SIG-M5 treated with dmso at 0.1 percent for 504 hours (cell line): ENCODE results near the gene ZNF346.
"Not testable (repeated sequence)": the region's sequence is repeated elsewhere in the genome, so short reads cannot be mapped to it uniquely, and the experiment has no call there.

Source experiments
- DNase-seq: peaks from one replicate; lab custom pipeline; 2025; ENCODE audit not compliant: unreplicated experiment; lab: John Stamatoyannopoulos, UW

The ZNF346 gene

DNA sequence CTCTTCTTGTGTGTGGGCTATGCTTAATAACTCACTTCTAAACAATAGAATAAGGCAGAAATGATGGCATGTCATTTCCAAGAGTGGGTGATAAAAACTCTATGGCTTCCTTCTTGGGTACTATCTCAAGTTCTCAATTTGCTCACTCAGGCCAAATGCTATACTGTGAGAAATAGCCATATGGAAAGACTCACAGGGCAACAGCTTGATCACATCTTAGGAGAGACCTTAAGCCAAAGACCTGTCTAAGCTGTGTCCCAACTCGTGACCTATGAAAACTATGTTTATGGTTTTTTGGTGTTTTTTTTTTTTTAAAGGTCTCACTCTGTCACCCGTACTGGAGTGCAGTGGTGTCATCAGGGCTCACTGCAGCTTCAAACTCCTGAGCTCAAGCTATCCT is 13.8 kb upstream of the ZNF346 start:
- no peak for DNase-seq

- DNase-seq: no peak
Observed at GRCh38 chr5:177010153-177010552, 12.3 kb upstream of the ZNF346 start.

GRCh38 chr5:177015156-177015555 is 7.3 kb upstream of the ZNF346 start:
- DNase-seq: no peak

DNA sequence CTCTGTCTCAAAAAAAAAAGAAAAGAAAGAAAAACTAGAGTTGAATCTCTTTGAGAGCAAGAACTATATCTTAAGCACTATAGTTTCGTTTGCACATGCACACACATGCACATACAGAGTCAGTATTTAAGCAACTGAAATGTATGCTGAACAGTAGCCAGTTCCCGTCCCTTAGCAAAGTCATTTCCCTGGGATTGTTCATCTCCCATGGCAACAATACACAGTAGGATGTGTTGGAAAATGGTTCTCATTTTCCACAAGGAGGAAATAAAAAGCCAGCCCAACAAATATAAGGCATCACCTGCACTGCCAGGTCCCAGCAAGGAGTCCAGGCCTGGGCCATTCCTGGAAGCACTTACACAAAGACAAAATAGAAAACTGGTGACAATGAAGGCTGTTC is 4.2 kb upstream of the ZNF346 start:
- DNase-seq: no peak

DNA sequence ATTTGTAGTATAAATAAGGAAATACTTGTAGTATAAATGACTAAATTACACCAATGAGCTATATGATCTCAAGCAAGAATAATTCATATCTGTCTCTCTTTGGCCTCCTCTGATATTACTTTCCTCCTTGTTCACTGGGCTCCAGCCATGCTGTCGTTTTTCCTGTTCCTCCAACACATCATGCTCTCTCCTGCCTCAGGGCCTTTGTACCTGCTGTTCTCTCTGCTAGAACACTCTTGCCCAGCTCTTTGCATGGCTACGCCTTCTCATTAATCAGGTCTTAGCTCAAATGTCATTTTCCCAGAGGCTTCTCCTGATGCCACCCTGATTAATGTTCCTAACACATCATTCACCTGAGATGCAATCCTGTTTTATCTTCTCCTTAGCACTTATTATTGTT is 2.5 kb upstream of the ZNF346 start:
- no peak for DNase-seq

GRCh38 chr5:177023303-177023664 is 788 bp downstream of the ZNF346 start:
- DNase-seq: peak; percentile 26

GRCh38 chr5:177024559-177024958 is 2.1 kb downstream of the ZNF346 start:
- no peak for DNase-seq

DNA sequence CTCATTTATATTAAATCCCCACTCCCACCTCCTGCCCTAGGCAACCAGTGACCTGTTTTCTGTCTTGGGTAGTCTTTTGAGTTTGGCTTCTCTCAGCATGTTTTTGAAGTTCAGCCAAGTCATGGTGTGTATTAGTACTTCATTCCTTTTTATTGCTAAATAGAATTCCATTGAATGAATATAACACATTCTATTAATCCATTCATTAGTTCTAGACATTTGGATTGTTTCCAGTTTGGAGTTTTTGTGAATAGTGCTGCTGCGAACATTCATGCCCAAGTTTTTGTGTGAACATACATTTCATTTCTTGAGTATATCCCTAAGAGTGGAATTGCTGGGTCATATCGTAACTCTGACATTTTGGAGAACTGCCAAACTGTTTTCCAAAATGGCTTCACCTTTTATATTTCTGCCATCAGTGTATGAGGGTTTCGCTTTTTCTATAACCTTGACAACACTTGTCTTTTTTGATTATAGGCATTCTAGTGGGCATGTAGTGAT is 2.7 kb downstream of the ZNF346 start:
- DNase-seq: no peak

DNA sequence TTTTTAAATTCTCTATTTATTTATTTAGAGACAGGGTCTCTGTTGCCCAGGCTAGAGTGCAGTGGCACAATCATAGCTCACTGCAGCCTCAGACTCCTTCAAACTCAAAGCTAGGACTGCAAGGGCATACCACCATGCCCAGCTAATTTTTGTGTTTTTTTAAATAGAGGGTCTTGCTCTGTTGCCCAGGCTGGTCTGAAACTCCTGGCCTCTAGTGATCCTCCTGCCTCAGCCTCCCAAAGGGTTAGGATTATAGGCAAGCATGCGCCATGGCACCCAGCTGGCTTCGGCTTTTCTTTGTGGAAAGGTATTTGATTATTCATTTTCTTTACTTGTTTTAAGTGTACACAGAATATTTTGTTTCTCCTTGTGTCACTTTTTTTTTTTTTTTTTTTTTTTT is 5.2 kb downstream of the ZNF346 start:
- DNase-seq: no peak

GRCh38 chr5:177029498-177029897 is 7.0 kb downstream of the ZNF346 start:
- no peak for DNase-seq

DNA sequence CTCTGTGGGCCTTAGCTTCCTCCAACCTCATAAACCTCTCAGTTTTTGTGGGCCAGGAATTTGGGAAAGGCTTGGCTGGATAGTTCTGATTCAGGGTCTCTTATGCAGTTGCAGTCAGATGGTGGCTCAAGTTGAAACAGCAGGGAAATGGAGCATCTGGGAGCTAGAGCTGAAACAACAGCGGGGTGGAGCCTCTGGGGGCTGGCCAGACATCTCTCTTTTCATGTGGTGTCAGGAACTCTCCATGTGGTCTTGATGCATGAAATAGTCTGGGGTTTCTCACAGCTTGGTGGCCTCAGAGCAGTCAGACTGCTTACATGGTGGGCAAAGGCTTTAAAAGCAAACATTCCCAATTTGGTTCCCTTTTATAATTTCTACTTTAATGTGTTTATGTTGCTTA is 13.5 kb downstream of the ZNF346 start:
- no peak for DNase-seq

DNA sequence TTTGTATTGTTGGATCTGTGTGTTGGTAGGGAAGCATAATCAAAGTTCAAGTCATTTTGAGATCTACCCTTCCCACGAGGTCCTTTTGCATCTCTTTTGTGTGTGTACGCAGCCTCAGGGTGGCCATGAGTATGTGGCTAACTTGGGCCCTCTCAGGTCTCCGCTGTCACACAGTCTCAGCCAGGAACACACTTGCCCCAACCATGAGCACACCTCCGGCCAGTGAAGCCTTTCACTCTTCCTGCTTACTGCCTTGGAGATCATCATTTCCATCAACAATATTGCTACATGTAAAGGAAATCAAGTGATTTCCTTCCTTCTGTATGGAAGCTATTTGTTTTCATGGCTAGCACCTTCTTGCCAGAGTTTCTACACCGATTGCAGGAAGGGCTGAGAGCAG is 13.9 kb downstream of the ZNF346 start:
- DNase-seq: no peak

- DNase-seq: no peak
Observed at GRCh38 chr5:177036921-177037320, 14.4 kb downstream of the ZNF346 start.

DNA sequence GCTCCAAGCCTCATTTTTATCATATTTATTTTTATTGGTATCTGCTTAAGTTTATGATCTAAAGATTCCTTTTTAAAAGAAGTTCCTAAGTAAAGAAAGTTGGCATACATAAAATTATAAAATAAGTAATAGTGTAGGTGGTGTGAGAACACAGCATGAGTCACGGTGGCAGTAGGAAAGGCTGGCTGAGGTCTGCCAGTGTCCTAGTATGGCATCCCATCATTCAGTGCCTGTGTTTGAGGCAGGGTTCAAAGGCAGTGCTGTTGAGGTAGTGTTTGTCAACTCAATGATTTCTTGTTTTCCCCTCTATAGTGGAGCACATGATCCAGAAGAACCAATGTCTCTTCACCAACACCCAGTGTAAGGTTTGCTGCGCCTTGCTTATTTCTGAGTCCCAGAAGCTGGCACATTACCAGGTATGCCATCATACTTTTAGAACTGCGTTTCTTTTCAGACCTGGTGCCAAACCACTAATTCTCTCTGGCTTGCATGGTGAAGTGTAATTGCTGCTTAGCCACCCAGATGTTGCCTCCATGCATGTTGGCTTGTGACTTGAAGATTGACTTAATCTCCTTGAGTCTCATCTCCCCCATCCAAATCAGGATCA is 18.4 kb downstream of the ZNF346 start:
- no peak for DNase-seq

GRCh38 chr5:177041936-177042335 is 19.4 kb downstream of the ZNF346 start:
- no peak for DNase-seq

- no peak for DNase-seq
Observed at GRCh38 chr5:177043114-177043513, 20.6 kb downstream of the ZNF346 start.

DNA sequence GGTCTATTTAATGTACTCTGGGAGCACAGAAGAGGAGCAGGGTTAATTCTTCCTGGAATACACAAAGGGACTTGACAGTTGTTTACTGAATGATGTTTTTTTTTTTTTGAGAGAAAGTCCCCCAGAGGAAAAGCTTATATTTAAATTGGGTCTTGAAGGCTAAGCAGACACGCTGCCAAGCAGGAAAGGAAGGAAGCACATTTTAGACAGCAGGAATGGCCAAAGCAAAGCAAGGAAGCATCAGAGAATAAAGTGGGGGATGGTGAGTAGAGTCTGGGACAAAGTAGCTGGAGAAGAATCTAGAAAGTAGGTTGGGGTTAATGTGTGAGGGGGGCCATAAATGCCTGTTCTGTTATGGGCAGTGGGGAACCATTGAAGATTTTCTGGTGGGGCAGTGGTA is 21.5 kb downstream of the ZNF346 start:
- DNase-seq: no peak

GRCh38 chr5:177044641-177045040 is 22.1 kb downstream of the ZNF346 start:
- DNase-seq: no peak

GRCh38 chr5:177045631-177046030 is 23.1 kb downstream of the ZNF346 start:
- DNase-seq: no peak

- not testable (repeated sequence) for DNase-seq
Observed at GRCh38 chr5:177048531-177048930, 26.0 kb downstream of the ZNF346 start.

GRCh38 chr5:177049285-177049684 is 26.8 kb downstream of the ZNF346 start:
- DNase-seq: no peak

DNA sequence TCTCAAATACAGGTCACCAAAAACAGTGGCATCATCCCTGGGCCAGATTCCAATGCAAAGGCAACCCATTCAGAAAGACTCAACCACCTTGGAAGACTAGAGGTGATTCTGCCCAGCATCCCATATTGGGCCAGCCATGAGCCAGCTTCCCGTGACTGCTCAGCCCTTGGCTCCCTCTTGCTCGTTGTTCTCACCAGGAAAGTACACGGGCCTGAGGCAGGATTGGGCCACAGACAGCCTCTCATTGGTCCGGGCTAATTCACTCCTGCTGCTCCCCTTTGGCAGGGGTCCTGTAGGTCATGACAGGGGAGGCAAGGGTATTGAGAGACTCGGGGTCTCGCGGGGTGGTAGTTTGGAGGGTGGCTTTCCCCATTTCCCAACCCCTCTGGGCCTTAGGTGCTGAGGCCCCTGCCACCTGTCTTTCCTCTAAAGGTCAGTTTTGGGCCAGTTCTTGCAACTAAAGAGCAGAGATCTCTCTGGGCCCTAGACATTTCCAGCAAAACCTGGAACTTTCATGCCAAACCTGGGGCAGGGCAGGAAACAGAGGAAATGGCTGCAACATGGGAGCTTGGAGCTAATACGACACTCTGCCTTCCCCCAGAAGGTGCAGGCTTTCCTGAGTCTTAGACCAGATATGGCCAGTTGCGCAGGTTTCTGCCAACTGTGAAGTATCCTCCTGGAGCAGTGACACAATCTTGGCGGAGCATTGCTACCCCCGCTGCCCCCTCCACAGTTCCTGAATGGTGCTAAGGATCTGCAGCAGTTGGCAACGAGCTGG is 42.2 kb downstream of the ZNF346 start:
- no peak for DNase-seq

- DNase-seq: no peak
Observed at GRCh38 chr5:177065491-177065890, 43.0 kb downstream of the ZNF346 start.
